Measurements from ENCODE around the gene ERV3-1. TPM values are rescaled to one million over a fixed set of nuclear protein-coding genes. Genes with fewer than 3 reads are reported as not detected.
"Not testable (repeated sequence)": the region's sequence is repeated elsewhere in the genome, so short reads cannot be mapped to it uniquely, and the experiment has no call there.

The ERV3-1 gene
- total RNA-seq, 2 experiments from 2014 or later = 34.4 to 55.5 TPM

GRCh38 chr7:65009394-65009793 lies 2.9 kb upstream of the ERV3-1 start:
- peaks cover 20% of the 10 kb centered on the region for H3K4me1 ChIP-seq (ENCODE audit: insufficient read depth, low read length, poor library complexity, severe bottlenecking)
- H3K4me3 ChIP-seq (ENCODE audit: low read depth, low read length, poor library complexity, severe bottlenecking); DNase-seq (ENCODE audit: low spot score); intact Hi-C loops (cut with micrococcal nuclease; ENCODE audit: unreplicated experiment); BruUV-seq (replicated peaks); H3K9me3 ChIP-seq (ENCODE audit: low read length); POLR2A ChIA-PET; CTCF ChIA-PET (ENCODE audit: unreplicated experiment); H3K27ac ChIP-seq (ENCODE audit: low read depth, low read length, poor library complexity, severe bottlenecking); H4K20me1 ChIP-seq (ENCODE audit: insufficient read depth, low read length); H2AFZ ChIP-seq (ENCODE audit: low read length); H3K4me2 ChIP-seq (ENCODE audit: low read length); H3K9me2 ChIP-seq (ENCODE audit: insufficient read depth, low read length); H3K36me3 ChIP-seq (ENCODE audit: insufficient read depth, low read length): not testable (repeated sequence)
- peaks cover 20% of the 10 kb centered on the region for H3K79me2 ChIP-seq (ENCODE audit: insufficient read depth, low read depth, low read length)

- CTCF ChIA-PET (ENCODE audit: unreplicated experiment); H4K20me1 ChIP-seq (ENCODE audit: insufficient read depth, low read length); intact Hi-C loops (cut with micrococcal nuclease; ENCODE audit: unreplicated experiment); H3K9me2 ChIP-seq (ENCODE audit: insufficient read depth, low read length); BruUV-seq (replicated peaks); DNase-seq (ENCODE audit: low spot score): not testable (repeated sequence)
- Histone ChIP-seq H3K4me2 (ENCODE audit: low read length) (peak overlapping the region; percentile 41; the same call in 1 of the 2 replicates), H3K4me3 (ENCODE audit: low read depth, low read length, poor library complexity, severe bottlenecking) (peak overlapping the region; percentile 94), H2AFZ (ENCODE audit: low read length) (peak overlapping the region; percentile 96), H3K79me2 (ENCODE audit: insufficient read depth, low read depth, low read length) (peaks cover 43% of the 10 kb centered on the region), H3K27ac (ENCODE audit: low read depth, low read length, poor library complexity, severe bottlenecking) (peak overlapping the region; percentile 26), H3K4me1 (ENCODE audit: insufficient read depth, low read length, poor library complexity, severe bottlenecking) (peaks cover 27% of the 10 kb centered on the region), H3K36me3 (ENCODE audit: insufficient read depth, low read length) (peaks cover 30% of the 10 kb centered on the region), H3K9me3 (ENCODE audit: low read length) (peaks cover 14% of the 10 kb centered on the region)
- POLR2A ChIA-PET = interaction anchor here (0.7 to 3.0 kb wide), 9 partner anchors 14 to 700 kb away, joined by 3 to 22 read pairs (median 4); partner anchors contain the start of gene ZNF107
Measured at GRCh38 chr7:65007036-65007435, 549 bp upstream of the ERV3-1 start.

GRCh38 chr7:65004575-65004974 lies 1.9 kb downstream of the ERV3-1 start:
- peak overlapping the region; percentile 82 for H3K4me2 ChIP-seq (ENCODE audit: low read length)
- BruUV-seq (replicated peaks) = no TSS peak
- no peaks in the 10 kb centered on the region for H4K20me1 ChIP-seq (ENCODE audit: insufficient read depth, low read length)
- ChIA-PET POLR2A (interaction anchor here (0.6 to 0.7 kb wide), 3 partner anchors 27 to 238 kb away, joined by 4 to 5 read pairs (median 5); no protein-coding TSS in a partner anchor), CTCF (ENCODE audit: unreplicated experiment) (interaction anchor here (0.5 kb wide), 1 partner anchor 99 kb away, joined by 3 read pairs; no protein-coding TSS in a partner anchor)
- intact Hi-C loops (cut with micrococcal nuclease; ENCODE audit: unreplicated experiment) = no loop called here
- H3K36me3 ChIP-seq (ENCODE audit: insufficient read depth, low read length) = peaks cover 54% of the 10 kb centered on the region
- no peak overlapping the region for H2AFZ ChIP-seq (ENCODE audit: low read length)
- no peak for DNase-seq (ENCODE audit: low spot score)
- H3K79me2 ChIP-seq (ENCODE audit: insufficient read depth, low read depth, low read length) = peaks cover 61% of the 10 kb centered on the region
- no peak for TF ChIP-seq EZH2phosphoT487 (IDR thresholded peaks at IDR 0.05; ENCODE audit: borderline replicate concordance, low read depth, low read length)
- TF ChIP-seq, protein P1, sequence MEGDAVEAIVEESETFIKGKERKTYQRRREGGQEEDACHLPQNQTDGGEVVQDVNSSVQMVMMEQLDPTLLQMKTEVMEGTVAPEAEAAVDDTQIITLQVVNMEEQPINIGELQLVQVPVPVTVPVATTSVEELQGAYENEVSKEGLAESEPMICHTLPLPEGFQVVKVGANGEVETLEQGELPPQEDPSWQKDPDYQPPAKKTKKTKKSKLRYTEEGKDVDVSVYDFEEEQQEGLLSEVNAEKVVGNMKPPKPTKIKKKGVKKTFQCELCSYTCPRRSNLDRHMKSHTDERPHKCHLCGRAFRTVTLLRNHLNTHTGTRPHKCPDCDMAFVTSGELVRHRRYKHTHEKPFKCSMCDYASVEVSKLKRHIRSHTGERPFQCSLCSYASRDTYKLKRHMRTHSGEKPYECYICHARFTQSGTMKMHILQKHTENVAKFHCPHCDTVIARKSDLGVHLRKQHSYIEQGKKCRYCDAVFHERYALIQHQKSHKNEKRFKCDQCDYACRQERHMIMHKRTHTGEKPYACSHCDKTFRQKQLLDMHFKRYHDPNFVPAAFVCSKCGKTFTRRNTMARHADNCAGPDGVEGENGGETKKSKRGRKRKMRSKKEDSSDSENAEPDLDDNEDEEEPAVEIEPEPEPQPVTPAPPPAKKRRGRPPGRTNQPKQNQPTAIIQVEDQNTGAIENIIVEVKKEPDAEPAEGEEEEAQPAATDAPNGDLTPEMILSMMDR (conservative IDR thresholded peaks at IDR 0.05; ENCODE audit: low read length) = no peak
- H3K4me1 ChIP-seq (ENCODE audit: insufficient read depth, low read length, poor library complexity, severe bottlenecking) = peaks cover 46% of the 10 kb centered on the region
- no peak overlapping the region for H3K27ac ChIP-seq (ENCODE audit: low read depth, low read length, poor library complexity, severe bottlenecking)
- no peaks in the 10 kb centered on the region for H3K9me2 ChIP-seq (ENCODE audit: insufficient read depth, low read length)
- H3K4me3 ChIP-seq (ENCODE audit: low read depth, low read length, poor library complexity, severe bottlenecking) = peak overlapping the region; percentile 94
- H3K9me3 ChIP-seq (ENCODE audit: low read length) = peaks cover 28% of the 10 kb centered on the region

Data from OCI-LY7 (cell line).